ENCODE data around the gene WDR53. TPM values are rescaled to one million over a fixed set of nuclear protein-coding genes. Genes with fewer than 3 reads are reported as not detected.
A peak's percentile ranks its signal among the peaks of the same experiment; 100 is the strongest.

WDR53 gene
- total RNA-seq, 2 experiments from 2014 or later: 10.8 to 16.5 TPM

DNA sequence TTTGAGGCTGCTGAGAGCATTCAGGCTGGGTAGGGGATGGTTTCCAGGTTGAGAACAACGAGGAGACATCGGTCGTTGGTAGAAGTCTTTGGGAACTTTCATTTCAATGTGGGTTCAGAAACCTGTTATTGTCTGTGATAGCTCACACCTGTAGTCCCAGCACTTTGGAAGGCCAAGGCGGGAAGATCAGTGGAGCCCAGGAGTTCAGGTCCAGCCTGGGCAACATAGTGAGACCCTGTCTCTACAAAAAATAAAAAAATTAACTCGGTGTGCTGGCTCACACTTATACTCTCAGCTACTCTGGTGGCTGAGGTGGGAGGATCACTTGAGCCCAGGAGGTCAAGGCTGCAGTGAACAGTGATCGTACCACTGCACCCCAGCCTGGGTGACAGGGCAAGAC, 63.8 kb downstream of the WDR53 start:
- Histone ChIP-seq H3K4me2 (ENCODE audit: low read length) (peak overlapping the region; percentile 62; the same call in 1 of the 2 replicates), H4K20me1 (ENCODE audit: insufficient read depth, low read length) (peaks cover 20% of the 10 kb centered on the region), H3K4me3 (ENCODE audit: low read depth, low read length, poor library complexity, severe bottlenecking) (no peak overlapping the region), H3K27ac (ENCODE audit: low read depth, low read length, poor library complexity, severe bottlenecking) (no peak overlapping the region), H3K4me1 (ENCODE audit: insufficient read depth, low read length, poor library complexity, severe bottlenecking) (peaks cover 15% of the 10 kb centered on the region), H3K36me3 (ENCODE audit: insufficient read depth, low read length) (peaks cover 16% of the 10 kb centered on the region), H3K9me3 (ENCODE audit: low read length) (peaks cover 18% of the 10 kb centered on the region), H3K79me2 (ENCODE audit: insufficient read depth, low read depth, low read length) (peaks cover 38% of the 10 kb centered on the region), H3K9me2 (ENCODE audit: insufficient read depth, low read length) (no peaks in the 10 kb centered on the region), H2AFZ (ENCODE audit: low read length) (peak overlapping the region; percentile 81; the same call in 1 of the 2 replicates)
- TF ChIP-seq, protein P1, sequence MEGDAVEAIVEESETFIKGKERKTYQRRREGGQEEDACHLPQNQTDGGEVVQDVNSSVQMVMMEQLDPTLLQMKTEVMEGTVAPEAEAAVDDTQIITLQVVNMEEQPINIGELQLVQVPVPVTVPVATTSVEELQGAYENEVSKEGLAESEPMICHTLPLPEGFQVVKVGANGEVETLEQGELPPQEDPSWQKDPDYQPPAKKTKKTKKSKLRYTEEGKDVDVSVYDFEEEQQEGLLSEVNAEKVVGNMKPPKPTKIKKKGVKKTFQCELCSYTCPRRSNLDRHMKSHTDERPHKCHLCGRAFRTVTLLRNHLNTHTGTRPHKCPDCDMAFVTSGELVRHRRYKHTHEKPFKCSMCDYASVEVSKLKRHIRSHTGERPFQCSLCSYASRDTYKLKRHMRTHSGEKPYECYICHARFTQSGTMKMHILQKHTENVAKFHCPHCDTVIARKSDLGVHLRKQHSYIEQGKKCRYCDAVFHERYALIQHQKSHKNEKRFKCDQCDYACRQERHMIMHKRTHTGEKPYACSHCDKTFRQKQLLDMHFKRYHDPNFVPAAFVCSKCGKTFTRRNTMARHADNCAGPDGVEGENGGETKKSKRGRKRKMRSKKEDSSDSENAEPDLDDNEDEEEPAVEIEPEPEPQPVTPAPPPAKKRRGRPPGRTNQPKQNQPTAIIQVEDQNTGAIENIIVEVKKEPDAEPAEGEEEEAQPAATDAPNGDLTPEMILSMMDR (conservative IDR thresholded peaks at IDR 0.05; ENCODE audit: low read length): no peak
- TF ChIP-seq EZH2phosphoT487 (IDR thresholded peaks at IDR 0.05; ENCODE audit: borderline replicate concordance, low read depth, low read length): no peak
- intact Hi-C loops (cut with micrococcal nuclease; ENCODE audit: unreplicated experiment): loop anchor here (5.0 kb wide), 1 partner anchor 187 kb away; the partner anchor contains the start of gene DYNLT2B
- DNase-seq (ENCODE audit: low spot score): no peak
- no TSS peak for BruUV-seq (replicated peaks)
- ChIA-PET POLR2A (interaction anchor here (0.6 kb wide), 1 partner anchor 72 kb away, joined by 3 read pairs; the partner anchor contains the start of gene UBXN7), CTCF (ENCODE audit: unreplicated experiment) (no interaction called here)

Small RNAs within 50 kb of the gene (small RNA-seq; reads per million reads assigned to genes)
- 0.21 reads per million for gene RPS29P3

Other genes starting within 250 kb of the WDR53 start
- not detected in 2 replicates for gene TM4SF19, start 230.2 kb downstream of the WDR53 start, total RNA-seq (2014; rRNA removed; shearing (Covaris generic))
- not detected in 2 replicates for gene TM4SF19, start 230.2 kb downstream of the WDR53 start, total RNA-seq (2022)
- gene UBXN7, start 136.1 kb downstream of the WDR53 start, total RNA-seq (2014; rRNA removed; shearing (Covaris generic)): 12.7 and 28.9 TPM in 2 replicates
- 73.4 and 76.6 TPM in 2 replicates for gene UBXN7, start 136.1 kb downstream of the WDR53 start, total RNA-seq (2022)
- 29.6 and 31.3 TPM in 2 replicates for gene RNF168, start 64.8 kb downstream of the WDR53 start, total RNA-seq (2014; rRNA removed; shearing (Covaris generic))
- gene RNF168, start 64.8 kb downstream of the WDR53 start, total RNA-seq (2022): 38.1 and 38.7 TPM in 2 replicates
- gene SMCO1, start 53.2 kb downstream of the WDR53 start, total RNA-seq (2014; rRNA removed; shearing (Covaris generic)): not detected in 2 replicates
- not detected in 2 replicates for gene SMCO1, start 53.2 kb downstream of the WDR53 start, total RNA-seq (2022)
- gene FBXO45, start 106 bp upstream of the WDR53 start, total RNA-seq (2014; rRNA removed; shearing (Covaris generic)): 10.6 and 12.5 TPM in 2 replicates
- gene FBXO45, start 106 bp upstream of the WDR53 start, total RNA-seq (2022): 15.5 and 15.6 TPM in 2 replicates
- 0.51 and 1.1 TPM in 2 replicates for gene NRROS, start 71.1 kb upstream of the WDR53 start, total RNA-seq (2014; rRNA removed; shearing (Covaris generic))
- 3.7 and 3.8 TPM in 2 replicates for gene NRROS, start 71.1 kb upstream of the WDR53 start, total RNA-seq (2022)
- 1.9 and 3.3 TPM in 2 replicates for gene CEP19, start 143.7 kb upstream of the WDR53 start, total RNA-seq (2014; rRNA removed; shearing (Covaris generic))
- 5.7 and 6.3 TPM in 2 replicates for gene CEP19, start 143.7 kb upstream of the WDR53 start, total RNA-seq (2022)
- gene PIGX, start 143.8 kb upstream of the WDR53 start, total RNA-seq (2014; rRNA removed; shearing (Covaris generic)): 24.1 and 24.9 TPM in 2 replicates
- gene PIGX, start 143.8 kb upstream of the WDR53 start, total RNA-seq (2022): 31.5 and 32.4 TPM in 2 replicates
- gene PAK2, start 171.3 kb upstream of the WDR53 start, total RNA-seq (2014; rRNA removed; shearing (Covaris generic)): 24.5 and 37.9 TPM in 2 replicates
- gene PAK2, start 171.3 kb upstream of the WDR53 start, total RNA-seq (2022): 83.8 and 95.6 TPM in 2 replicates

All from OCI-LY7 (cell line).